BLaER1 treated with 17β-estradiol and CSF1 and Interleukin-3, amounts not matched to agents 10 nM and 100 nM (cell line): ENCODE results near the gene TRPM4.

Experiments
- H3K27ac ChIP-seq, 11 experiments: shearing (Covaris generic); formaldehyde crosslinking; 2 replicates each; pipeline ENCODE4 v1.8.1; 2022
- H3K27me3 ChIP-seq, 11 experiments: shearing (Covaris generic); formaldehyde crosslinking; 2 replicates each; pipeline ENCODE4 v1.8.1; 2022
- H3K36me3 ChIP-seq, 11 experiments: shearing (Covaris generic); formaldehyde crosslinking; 2 replicates each; pipeline ENCODE4 v1.8.1; 2022
- H3K4me1 ChIP-seq, 10 experiments: shearing (Covaris generic); formaldehyde crosslinking; 2 replicates each; pipeline ENCODE4 v1.8.1; 2022
- H3K4me2 ChIP-seq, 11 experiments: shearing (Covaris generic); formaldehyde crosslinking; 2 replicates each; pipeline ENCODE4 v1.8.1; 2022
- H3K4me3 ChIP-seq, 10 experiments: shearing (Covaris generic); formaldehyde crosslinking; 2 replicates each; pipeline ENCODE4 v1.8.1; 2022
- H3K9ac ChIP-seq, 11 experiments: shearing (Covaris generic); formaldehyde crosslinking; 2 replicates each; pipeline ENCODE4 v1.8.1; 2022
- H3K9me3 ChIP-seq, 11 experiments: shearing (Covaris generic); formaldehyde crosslinking; replicated peaks in 1 of 11; 2 replicates each; pipeline ENCODE4 v1.8.1; 2022
- H4K20me1 ChIP-seq, 11 experiments: shearing (Covaris generic); formaldehyde crosslinking; 2 replicates each; pipeline ENCODE4 v1.8.1; 2022
- Cebpa-rat ChIP-seq, 11 experiments: shearing (Covaris generic); IDR thresholded peaks; 2 replicates each; pipeline ENCODE4 v1.8.1; 2022

The TRPM4 gene

GRCh38 chr19:49256691-49257090 lies 99.1 kb downstream of the TRPM4 start:
- Histone ChIP-seq H3K27ac (no peak overlapping the region), H3K4me1 (no peaks in the 10 kb centered on the region), H3K27me3 (no peaks in the 10 kb centered on the region), H3K4me2 (no peak overlapping the region), H3K4me3 (no peak overlapping the region), H3K9ac (no peak overlapping the region), H4K20me1 (no peaks in the 10 kb centered on the region), H3K9me3 (peaks cover 17 to 35% (median 26%) of the 10 kb centered on the region in 11 experiments), H3K36me3 (no peaks in the 10 kb centered on the region)
- no peak for TF ChIP-seq Cebpa-rat (IDR thresholded peaks at IDR 0.05)
